Astrocyte of the cerebellum (primary cell): ENCODE measurements around the gene CAPN3.
A peak's percentile ranks its signal among the peaks of the same experiment; 100 is the strongest.

Source experiments
- DNase-seq: peaks from one replicate; pipeline ENCODE4 v3.0.0-alpha.2; 2011; ENCODE audit warnings: low read depth
- H3K4me3 ChIP-seq: 2 replicates; pipeline ENCODE4 v1.5.1; 2011; ENCODE audit warnings: mild to moderate bottlenecking, low read depth, low read length, moderate library complexity
- in situ Hi-C: cut with HindIII; loops from 2 replicates; pipeline ENCODE4 v1.10.0; 2017; ENCODE audit warnings: low sequenced_read_pairs
- TF ChIP-seq, protein P1 (sequence below): IDR thresholded peaks from 2 replicates; pipeline ENCODE4 v1.5.1; 2012; ENCODE audit warnings: low read length, low read depth, moderate library complexity, mild to moderate bottlenecking; ENCODE audit errors: missing control alignments

Gene CAPN3

DNA sequence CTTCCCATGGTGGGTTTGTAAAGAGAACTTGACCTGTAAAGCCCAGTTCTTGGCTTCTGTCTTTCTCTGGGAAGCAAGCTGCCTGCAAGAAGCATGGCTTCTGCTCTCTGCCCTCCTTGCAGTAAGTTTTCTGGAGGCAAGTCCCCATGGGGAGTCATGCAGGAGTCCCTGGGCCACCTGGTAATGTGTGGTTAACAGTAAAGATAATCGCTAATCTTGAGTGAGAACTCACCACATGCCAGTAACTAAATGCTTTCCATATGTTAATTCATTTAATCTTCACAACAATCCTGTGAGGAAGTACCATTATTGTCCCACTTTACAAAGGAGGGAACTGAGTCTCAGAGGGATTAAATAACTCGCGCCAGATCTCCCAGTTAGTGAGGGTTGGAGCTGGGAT, 4.2 kb downstream of the CAPN3 start:
- H3K4me3 ChIP-seq: no peak overlapping the region
- no peak for DNase-seq
- in situ Hi-C loops: no loop called here
- TF ChIP-seq, protein P1, sequence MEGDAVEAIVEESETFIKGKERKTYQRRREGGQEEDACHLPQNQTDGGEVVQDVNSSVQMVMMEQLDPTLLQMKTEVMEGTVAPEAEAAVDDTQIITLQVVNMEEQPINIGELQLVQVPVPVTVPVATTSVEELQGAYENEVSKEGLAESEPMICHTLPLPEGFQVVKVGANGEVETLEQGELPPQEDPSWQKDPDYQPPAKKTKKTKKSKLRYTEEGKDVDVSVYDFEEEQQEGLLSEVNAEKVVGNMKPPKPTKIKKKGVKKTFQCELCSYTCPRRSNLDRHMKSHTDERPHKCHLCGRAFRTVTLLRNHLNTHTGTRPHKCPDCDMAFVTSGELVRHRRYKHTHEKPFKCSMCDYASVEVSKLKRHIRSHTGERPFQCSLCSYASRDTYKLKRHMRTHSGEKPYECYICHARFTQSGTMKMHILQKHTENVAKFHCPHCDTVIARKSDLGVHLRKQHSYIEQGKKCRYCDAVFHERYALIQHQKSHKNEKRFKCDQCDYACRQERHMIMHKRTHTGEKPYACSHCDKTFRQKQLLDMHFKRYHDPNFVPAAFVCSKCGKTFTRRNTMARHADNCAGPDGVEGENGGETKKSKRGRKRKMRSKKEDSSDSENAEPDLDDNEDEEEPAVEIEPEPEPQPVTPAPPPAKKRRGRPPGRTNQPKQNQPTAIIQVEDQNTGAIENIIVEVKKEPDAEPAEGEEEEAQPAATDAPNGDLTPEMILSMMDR: no peak

DNA sequence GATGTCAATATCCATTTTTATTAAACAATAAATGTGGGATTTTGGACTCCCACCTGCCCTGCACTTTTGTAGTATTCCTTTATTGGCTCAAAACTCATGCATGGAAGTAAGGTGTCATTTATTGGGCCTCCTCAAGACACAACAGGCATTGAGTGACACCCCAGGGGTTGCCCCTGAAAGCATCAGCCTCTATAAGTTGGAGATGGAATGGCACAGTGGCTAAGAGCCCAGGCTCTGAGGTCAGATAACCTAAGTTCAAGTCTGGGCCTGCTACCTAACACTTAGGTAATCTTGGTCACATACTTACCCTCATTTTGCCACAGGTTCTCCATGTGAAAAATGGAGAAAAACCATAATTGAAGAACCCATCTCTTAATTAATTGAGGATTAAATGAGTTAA, 4.6 kb downstream of the CAPN3 start:
- in situ Hi-C loops: no loop called here

DNA sequence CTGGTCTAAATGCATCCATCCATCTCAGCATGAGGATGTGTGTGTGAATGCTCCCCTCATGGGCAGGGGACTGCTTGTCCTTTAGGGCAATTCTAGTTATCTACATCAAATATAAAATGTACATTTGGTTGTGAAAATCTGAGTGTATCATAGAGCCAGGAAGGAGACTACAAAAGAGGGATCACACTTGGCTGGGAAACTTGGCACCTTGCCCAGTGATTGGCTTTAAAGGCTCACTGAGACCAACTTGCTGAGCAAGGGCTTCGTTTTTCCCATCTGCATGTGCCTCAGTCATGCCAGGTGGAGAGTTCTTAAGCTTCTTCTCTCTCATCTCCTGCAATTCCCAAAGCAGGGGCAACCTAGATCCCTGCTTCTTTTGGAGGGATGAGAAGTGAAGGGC, 5.2 kb downstream of the CAPN3 start:
- H3K4me3 ChIP-seq: no peak overlapping the region
- DNase-seq: peak; percentile 9
- TF ChIP-seq, protein P1: no peak
- in situ Hi-C loops: no loop called here

More for the DNA sequence above, 4.6 kb downstream of the CAPN3 start:
- no peak for DNase-seq
- no peak overlapping the region for H3K4me3 ChIP-seq
- TF ChIP-seq, protein P1: no peak

DNA sequence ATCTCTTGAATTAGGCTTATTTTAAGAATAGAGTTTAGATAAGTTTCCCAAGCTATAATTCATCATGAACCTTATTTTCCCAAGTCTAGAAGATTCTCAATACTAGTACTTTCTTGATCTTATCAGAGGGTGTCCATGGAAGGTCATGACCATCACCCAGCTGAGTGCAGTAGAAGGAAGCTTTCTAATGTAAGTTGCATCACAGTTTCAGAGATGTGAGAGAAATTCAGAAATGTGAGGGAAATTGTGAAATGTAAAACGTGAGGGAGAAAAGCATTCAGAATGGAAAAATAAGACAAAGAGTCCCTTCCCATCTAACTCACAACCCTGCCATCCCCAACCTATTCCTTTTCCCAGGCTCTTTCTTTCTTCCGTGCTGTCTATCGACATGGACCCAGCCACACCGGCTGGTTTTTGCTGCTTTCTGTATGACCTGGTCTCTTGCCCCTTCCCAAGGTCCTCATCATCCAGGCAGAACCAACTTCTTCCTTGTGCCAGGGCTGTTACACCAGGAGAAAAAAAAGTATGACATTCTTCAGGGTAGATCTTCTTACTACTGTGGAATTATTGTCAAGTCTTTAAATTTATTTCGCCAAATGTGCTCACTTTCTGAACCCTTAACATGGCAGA, 6.7 kb downstream of the CAPN3 start:
- TF ChIP-seq, protein P1: no peak
- no peak overlapping the region for H3K4me3 ChIP-seq
- no peak for DNase-seq
- in situ Hi-C loops: loop anchor here (5.0 kb wide), 1 partner anchor 41 kb away; no protein-coding TSS in a partner anchor

DNA sequence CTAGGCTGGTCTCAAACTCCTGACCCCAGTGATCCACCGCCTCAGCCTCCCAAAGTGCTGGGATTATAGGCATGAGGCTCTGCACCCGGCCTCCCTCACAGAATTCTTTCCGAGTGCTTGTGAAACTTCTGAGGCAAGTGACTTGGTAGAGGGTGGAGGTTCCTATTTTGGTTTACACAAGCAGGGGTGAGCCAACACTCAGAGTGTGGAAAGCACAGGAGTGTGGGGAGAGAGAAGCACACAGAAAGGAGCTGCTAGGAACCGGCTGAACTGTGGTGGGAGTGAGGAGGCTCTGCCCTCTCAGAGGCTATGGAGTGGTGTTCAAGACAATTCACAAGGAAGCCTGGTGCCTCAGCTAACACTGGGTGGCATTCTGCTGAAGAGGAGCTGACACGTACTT, 7.7 kb downstream of the CAPN3 start:
- DNase-seq: no peak
- in situ Hi-C loops: loop anchor here (5.0 kb wide), 1 partner anchor 40 kb away; no protein-coding TSS in a partner anchor

DNA sequence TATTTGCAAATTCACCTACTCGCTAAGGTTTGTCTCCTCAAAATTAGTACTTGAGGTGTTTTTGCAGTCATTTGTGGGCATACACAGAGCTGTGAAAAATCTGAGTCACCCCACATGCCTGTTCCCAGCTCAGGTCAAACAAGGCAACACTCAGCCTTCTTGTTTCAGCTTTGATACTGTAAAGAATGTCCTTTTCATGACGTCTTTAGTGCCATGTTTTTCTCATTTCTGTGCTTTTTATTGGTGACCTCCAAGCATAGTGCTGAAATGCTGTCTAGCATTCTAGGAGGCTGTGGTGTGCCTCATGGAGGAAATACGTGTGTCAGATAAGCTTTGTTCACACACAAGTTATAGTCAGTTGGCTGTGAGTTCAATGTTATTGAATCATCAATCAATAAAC, 8.8 kb downstream of the CAPN3 start:
- in situ Hi-C loops: loop anchor here (5.0 kb wide), 1 partner anchor 39 kb away; no protein-coding TSS in a partner anchor
- TF ChIP-seq, protein P1: no peak
- no peak for DNase-seq
- H3K4me3 ChIP-seq: no peak overlapping the region

More for the DNA sequence above, 7.7 kb downstream of the CAPN3 start:
- TF ChIP-seq, protein P1: no peak
- no peak overlapping the region for H3K4me3 ChIP-seq
